ENCODE data around the gene ANP32A.

GRCh38 chr15:68829068-68829467 lies 8.4 kb upstream of the ANP32A start:
- TF ChIP-seq, protein P1, sequence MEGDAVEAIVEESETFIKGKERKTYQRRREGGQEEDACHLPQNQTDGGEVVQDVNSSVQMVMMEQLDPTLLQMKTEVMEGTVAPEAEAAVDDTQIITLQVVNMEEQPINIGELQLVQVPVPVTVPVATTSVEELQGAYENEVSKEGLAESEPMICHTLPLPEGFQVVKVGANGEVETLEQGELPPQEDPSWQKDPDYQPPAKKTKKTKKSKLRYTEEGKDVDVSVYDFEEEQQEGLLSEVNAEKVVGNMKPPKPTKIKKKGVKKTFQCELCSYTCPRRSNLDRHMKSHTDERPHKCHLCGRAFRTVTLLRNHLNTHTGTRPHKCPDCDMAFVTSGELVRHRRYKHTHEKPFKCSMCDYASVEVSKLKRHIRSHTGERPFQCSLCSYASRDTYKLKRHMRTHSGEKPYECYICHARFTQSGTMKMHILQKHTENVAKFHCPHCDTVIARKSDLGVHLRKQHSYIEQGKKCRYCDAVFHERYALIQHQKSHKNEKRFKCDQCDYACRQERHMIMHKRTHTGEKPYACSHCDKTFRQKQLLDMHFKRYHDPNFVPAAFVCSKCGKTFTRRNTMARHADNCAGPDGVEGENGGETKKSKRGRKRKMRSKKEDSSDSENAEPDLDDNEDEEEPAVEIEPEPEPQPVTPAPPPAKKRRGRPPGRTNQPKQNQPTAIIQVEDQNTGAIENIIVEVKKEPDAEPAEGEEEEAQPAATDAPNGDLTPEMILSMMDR (IDR thresholded peaks at IDR 0.05), result no peak
- no peak for TF ChIP-seq POLR2A (IDR thresholded peaks at IDR 0.05)
